ENCODE data around the gene ACVR1. TPM values are rescaled to one million over a fixed set of nuclear protein-coding genes. Genes with fewer than 3 reads are reported as not detected.
A peak's percentile ranks its signal among the peaks of the same experiment; 100 is the strongest.
"Not testable (repeated sequence)": the region's sequence is repeated elsewhere in the genome, so short reads cannot be mapped to it uniquely, and the experiment has no call there.

ACVR1 gene
- total RNA-seq, 1 donor from 2014 or later, result 14.3 TPM

DNA sequence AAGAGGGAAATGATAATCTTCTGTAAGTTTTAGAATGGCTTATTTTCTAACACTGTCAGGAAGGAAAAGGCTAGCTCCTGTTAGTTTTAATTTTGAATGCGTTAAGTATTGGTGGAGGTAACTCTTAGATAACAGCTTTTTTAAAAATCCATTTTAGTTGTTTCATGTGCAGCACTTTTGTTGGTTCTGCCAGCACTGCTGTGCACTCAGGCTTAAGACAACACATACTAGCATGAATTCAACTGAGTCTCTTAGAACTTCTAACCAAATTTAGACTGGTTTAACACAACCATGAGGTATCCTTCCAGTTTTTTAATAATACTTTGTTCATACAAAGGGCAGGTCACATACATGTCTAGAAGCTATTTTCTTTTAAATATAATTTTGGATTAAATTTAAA lies 42.4 kb downstream of the ACVR1 start:
- TF ChIP-seq, protein P1, sequence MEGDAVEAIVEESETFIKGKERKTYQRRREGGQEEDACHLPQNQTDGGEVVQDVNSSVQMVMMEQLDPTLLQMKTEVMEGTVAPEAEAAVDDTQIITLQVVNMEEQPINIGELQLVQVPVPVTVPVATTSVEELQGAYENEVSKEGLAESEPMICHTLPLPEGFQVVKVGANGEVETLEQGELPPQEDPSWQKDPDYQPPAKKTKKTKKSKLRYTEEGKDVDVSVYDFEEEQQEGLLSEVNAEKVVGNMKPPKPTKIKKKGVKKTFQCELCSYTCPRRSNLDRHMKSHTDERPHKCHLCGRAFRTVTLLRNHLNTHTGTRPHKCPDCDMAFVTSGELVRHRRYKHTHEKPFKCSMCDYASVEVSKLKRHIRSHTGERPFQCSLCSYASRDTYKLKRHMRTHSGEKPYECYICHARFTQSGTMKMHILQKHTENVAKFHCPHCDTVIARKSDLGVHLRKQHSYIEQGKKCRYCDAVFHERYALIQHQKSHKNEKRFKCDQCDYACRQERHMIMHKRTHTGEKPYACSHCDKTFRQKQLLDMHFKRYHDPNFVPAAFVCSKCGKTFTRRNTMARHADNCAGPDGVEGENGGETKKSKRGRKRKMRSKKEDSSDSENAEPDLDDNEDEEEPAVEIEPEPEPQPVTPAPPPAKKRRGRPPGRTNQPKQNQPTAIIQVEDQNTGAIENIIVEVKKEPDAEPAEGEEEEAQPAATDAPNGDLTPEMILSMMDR (conservative IDR thresholded peaks at IDR 0.05), result no peak
- H3K4me3 Mint-ChIP-seq, result no peak overlapping the region
- H3K9me3 Mint-ChIP-seq, result peaks cover 6% of the 10 kb centered on the region
- peaks cover 36% of the 10 kb centered on the region for H3K4me1 Mint-ChIP-seq (ENCODE audit: unreplicated experiment)
- no peak overlapping the region for H3K27ac Mint-ChIP-seq
- H3K27me3 Mint-ChIP-seq, result no peaks in the 10 kb centered on the region
- DNase-seq (ENCODE audit: extremely low spot score, unreplicated experiment), result no peak
- peaks cover 6% of the 10 kb centered on the region for H3K36me3 Mint-ChIP-seq

DNA sequence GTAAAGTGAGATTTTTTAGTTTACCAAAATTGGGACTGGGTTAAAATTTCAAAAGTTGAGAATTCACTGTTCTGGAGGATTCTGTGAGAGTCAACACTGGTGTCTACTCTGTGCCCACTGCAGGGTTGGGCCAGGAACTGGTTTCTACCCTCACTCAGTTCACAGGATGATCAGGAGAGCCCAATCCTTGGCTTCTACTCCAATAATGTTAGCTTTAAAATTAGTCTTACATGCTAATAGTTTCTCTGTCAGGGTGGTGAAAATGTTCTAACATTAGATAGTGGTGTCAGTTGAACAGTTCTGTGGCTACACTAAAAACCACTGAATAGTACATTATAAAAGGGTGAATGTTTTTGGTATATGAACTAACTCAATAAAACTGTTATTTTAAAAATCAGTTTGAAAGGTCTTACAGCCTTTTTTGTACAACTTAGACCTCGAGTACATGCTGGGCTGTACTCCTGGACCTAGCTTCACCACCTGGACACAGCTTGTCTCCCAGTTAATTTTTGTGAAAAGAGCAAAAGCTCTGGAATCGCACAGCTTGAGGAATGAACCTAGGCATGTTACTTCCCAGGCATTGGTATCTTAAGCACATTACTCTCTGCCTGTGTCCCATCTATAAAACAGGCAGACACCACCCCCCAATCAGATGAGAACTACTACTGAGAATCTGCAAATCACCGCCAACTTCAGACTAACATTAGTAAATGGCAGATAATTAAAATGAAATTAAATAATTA lies 44.4 kb downstream of the ACVR1 start:
- Mint-ChIP-seq H3K36me3 (peaks cover 6% of the 10 kb centered on the region), H3K27me3 (no peaks in the 10 kb centered on the region), H3K4me1 (ENCODE audit: unreplicated experiment) (peaks cover 18% of the 10 kb centered on the region), H3K27ac (no peak overlapping the region), H3K4me3 (no peak overlapping the region), H3K9me3 (peaks cover 6% of the 10 kb centered on the region)
- TF ChIP-seq, protein P1 (conservative IDR thresholded peaks at IDR 0.05), result no peak
- no peak for DNase-seq (ENCODE audit: extremely low spot score, unreplicated experiment)

DNA sequence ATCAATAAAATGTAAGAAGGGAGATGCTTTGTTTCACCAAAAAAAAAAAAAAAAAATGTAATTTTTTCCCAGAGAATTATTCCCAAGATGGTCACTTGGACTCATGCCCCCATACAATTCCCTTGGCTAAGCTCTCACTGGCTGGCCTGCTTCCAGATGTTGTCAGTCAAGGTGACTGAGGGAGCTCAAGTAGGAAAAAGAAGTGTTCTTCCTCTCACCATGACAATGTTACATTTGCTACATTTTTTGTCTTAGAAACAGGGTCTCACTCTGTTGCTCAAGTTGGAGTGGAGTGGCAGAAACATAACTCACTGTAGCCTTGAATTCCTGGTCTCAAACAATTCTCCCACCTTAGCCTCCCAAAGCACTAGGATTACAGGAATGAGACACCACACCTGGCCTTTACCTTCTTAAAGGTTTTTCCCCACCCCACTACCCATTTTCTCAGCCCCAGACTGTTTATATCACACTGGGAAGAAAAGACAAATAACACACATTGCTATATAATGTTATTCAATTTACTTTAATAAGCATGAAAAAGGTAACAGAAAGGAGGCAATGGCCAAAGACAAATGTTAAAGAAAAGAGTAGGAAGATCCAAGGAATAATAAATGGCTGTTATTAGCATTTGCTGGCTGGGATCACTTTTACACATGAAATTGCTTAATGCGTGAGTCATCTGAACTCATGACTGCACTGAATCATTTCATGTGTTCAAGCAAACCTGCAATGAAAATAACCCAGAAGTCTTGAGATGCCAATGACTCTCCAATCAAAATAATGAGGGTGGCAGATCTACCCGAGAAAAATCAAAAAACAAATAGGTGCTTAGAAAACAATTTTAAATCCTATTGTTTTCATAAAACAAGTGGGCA lies 45.2 kb downstream of the ACVR1 start:
- TF ChIP-seq, protein P1 (conservative IDR thresholded peaks at IDR 0.05), result no peak
- no peaks in the 10 kb centered on the region for H3K27me3 Mint-ChIP-seq
- DNase-seq (ENCODE audit: extremely low spot score, unreplicated experiment), result no peak
- H3K4me3 Mint-ChIP-seq, result no peak overlapping the region
- H3K36me3 Mint-ChIP-seq, result peaks cover 8% of the 10 kb centered on the region
- peak overlapping the region; percentile 33 for H3K27ac Mint-ChIP-seq
- H3K9me3 Mint-ChIP-seq, result peaks cover 8% of the 10 kb centered on the region
- H3K4me1 Mint-ChIP-seq (ENCODE audit: unreplicated experiment), result peaks cover 17% of the 10 kb centered on the region

DNA sequence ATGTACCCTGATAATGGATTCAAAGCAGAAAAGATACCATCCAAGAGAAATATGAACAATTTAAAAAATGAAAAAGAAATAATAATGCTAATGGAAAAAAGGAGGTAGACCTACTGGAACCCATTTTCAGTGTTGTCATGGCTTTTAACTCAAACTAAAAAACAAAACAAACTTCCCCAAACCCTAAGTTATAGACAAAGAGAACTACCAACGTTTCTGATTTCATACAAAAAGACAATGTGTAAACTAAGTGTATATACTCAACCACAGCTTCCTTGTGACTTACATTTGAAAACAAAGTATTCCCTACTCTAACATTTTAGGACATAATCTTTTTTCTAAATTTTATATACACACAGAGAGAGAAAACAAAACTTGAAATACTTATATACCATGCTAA lies 45.9 kb downstream of the ACVR1 start:
- H3K27me3 Mint-ChIP-seq, result no peaks in the 10 kb centered on the region
- H3K4me3 Mint-ChIP-seq, result no peak overlapping the region
- TF ChIP-seq, protein P1 (conservative IDR thresholded peaks at IDR 0.05), result no peak
- peaks cover 13% of the 10 kb centered on the region for H3K36me3 Mint-ChIP-seq
- H3K4me1 Mint-ChIP-seq (ENCODE audit: unreplicated experiment), result peaks cover 23% of the 10 kb centered on the region
- no peak for DNase-seq (ENCODE audit: extremely low spot score, unreplicated experiment)
- H3K27ac Mint-ChIP-seq, result no peak overlapping the region
- H3K9me3 Mint-ChIP-seq, result peaks cover 14% of the 10 kb centered on the region

DNA sequence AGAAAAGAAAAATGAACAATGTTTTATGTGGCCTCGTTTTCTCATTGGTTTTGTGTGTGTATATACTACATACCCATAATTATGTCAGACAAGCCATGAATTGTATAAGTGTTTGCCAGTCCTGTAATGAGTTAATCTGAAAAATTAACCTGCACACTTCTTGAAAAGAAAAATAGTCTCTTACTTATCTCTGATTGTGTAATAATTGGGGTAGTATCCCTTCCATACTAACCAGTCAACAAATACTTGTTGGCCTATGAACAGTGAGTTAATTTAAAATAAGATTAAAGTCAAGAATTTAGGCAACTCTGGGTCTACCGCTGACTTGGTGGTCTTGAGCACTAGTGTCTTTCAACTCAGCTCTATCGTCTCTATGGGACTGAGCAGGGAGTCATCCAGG lies 48.8 kb downstream of the ACVR1 start:
- H3K9me3 Mint-ChIP-seq, result peaks cover 14% of the 10 kb centered on the region
- H3K4me3 Mint-ChIP-seq, result no peak overlapping the region
- H3K27ac Mint-ChIP-seq, result no peak overlapping the region
- TF ChIP-seq, protein P1 (conservative IDR thresholded peaks at IDR 0.05), result no peak
- H3K4me1 Mint-ChIP-seq (ENCODE audit: unreplicated experiment), result peaks cover 28% of the 10 kb centered on the region
- H3K27me3 Mint-ChIP-seq, result no peaks in the 10 kb centered on the region
- DNase-seq (ENCODE audit: extremely low spot score, unreplicated experiment), result no peak
- H3K36me3 Mint-ChIP-seq, result peaks cover 17% of the 10 kb centered on the region

DNA sequence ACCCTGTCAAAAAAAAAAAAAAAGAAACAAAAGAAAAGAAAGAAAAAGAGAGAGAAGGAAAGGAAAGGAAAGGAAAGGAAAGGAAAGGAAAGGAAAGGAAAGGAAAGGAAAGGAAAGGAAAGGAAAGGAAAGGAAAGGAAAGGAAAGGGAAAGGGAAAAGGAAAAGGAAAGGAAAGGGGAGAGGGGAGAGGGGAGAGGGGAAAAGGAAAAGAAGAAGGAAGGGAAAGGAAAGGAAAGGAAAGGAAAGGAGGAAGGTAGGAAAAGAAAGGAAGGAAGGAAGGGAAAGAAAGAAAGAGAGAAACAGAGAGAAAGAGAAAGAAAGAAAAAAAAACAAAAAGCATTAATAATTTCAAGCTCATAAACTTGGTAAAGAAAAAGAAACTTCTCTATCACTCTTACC lies 49.5 kb downstream of the ACVR1 start:
- Mint-ChIP-seq H3K27ac (peak overlapping the region; percentile 75), H3K9me3 (peaks cover 14% of the 10 kb centered on the region), H3K4me1 (ENCODE audit: unreplicated experiment) (peaks cover 27% of the 10 kb centered on the region), H3K36me3 (peaks cover 17% of the 10 kb centered on the region)
- not testable (repeated sequence) for DNase-seq (ENCODE audit: extremely low spot score, unreplicated experiment); H3K27me3 Mint-ChIP-seq; H3K4me3 Mint-ChIP-seq

All from type B pancreatic cell (in vitro differentiated cells).